Colon (tissue), 2 donors: Measurements from ENCODE around the gene ITIH3.

Source experiments
- FAIRE-seq: peaks from 2 replicates; lab custom pipeline; 2012; peaks lifted over from hg19 to GRCh38; lab: Jason Lieb, UNC
- donor health status: control.
- donor health status: control.

ITIH3 gene

GRCh38 chr3:52795298-52795900, 803 bp downstream of the ITIH3 start:
- FAIRE-seq = no peak

GRCh38 chr3:52796411-52796810, 1.8 kb downstream of the ITIH3 start:
- FAIRE-seq = no peak

GRCh38 chr3:52798376-52798977, 3.9 kb downstream of the ITIH3 start:
- no peak for FAIRE-seq

GRCh38 chr3:52798978-52799476, 4.4 kb downstream of the ITIH3 start:
- no peak for FAIRE-seq

- no peak for FAIRE-seq
Measured at GRCh38 chr3:52800079-52800478, 5.5 kb downstream of the ITIH3 start.

GRCh38 chr3:52801839-52802238, 7.2 kb downstream of the ITIH3 start:
- no peak for FAIRE-seq

GRCh38 chr3:52805270-52806039, 10.9 kb downstream of the ITIH3 start:
- no peak for FAIRE-seq

GRCh38 chr3:52809149-52809548, 14.6 kb downstream of the ITIH3 start:
- FAIRE-seq = no peak

GRCh38 chr3:52809662-52810377, 15.2 kb downstream of the ITIH3 start:
- no peak for FAIRE-seq

- FAIRE-seq = no peak
Measured at GRCh38 chr3:52810923-52811322, 16.3 kb downstream of the ITIH3 start.

GRCh38 chr3:52811452-52812011, 16.9 kb downstream of the ITIH3 start:
- no peak for FAIRE-seq

GRCh38 chr3:52813810-52814209, 19.2 kb downstream of the ITIH3 start:
- FAIRE-seq = no peak

- no peak for FAIRE-seq
Measured at GRCh38 chr3:52816199-52816598, 21.6 kb downstream of the ITIH3 start.

- FAIRE-seq = no peak
Measured at GRCh38 chr3:52816654-52817053, 22.1 kb downstream of the ITIH3 start.

- FAIRE-seq = no peak
Measured at GRCh38 chr3:52817221-52817620, 22.6 kb downstream of the ITIH3 start.

GRCh38 chr3:52817860-52818259, 23.3 kb downstream of the ITIH3 start:
- FAIRE-seq = no peak

GRCh38 chr3:52819936-52820335, 25.3 kb downstream of the ITIH3 start:
- FAIRE-seq = no peak

GRCh38 chr3:52820736-52821135, 26.1 kb downstream of the ITIH3 start:
- FAIRE-seq = no peak

- no peak for FAIRE-seq
Measured at GRCh38 chr3:52822363-52822762, 27.8 kb downstream of the ITIH3 start.

- FAIRE-seq = no peak
Measured at GRCh38 chr3:52824037-52824436, 29.4 kb downstream of the ITIH3 start.

GRCh38 chr3:52827441-52827840, 32.8 kb downstream of the ITIH3 start:
- no peak for FAIRE-seq

GRCh38 chr3:52827866-52828376, 33.3 kb downstream of the ITIH3 start:
- FAIRE-seq = no peak
